Measurements from ENCODE around the gene OAS1. TPM values are rescaled to one million over a fixed set of nuclear protein-coding genes. Genes with fewer than 3 reads are reported as not detected.

Gene OAS1
- total and polyA plus RNA-seq, 2 donors (not counting 3 experiments of a cell fraction or from before 2014, with no cell fraction given) = 5.7 to 6.4 TPM

GRCh38 chr12:112869091-112869490 lies 37.7 kb upstream of the OAS1 start:
- Histone ChIP-seq H3K4me2 (ENCODE audit: insufficient read depth, low read length) (no peak overlapping the region), H3K4me1 (ENCODE audit: control insufficient read depth, extremely low read depth, insufficient read depth, low read length) (no peaks in the 10 kb centered on the region), H4K20me1 (replicated peaks; ENCODE audit: control insufficient read depth, extremely low read depth, insufficient read depth, low read length) (no peaks in the 10 kb centered on the region), H3K36me3 (ENCODE audit: control insufficient read depth in 2 of 2, extremely low read depth in 1 of 2, insufficient read depth in 2 of 2, low read length in 2 of 2) (no peaks in the 10 kb centered on the region), H3K9me1 (replicated peaks; ENCODE audit: control insufficient read depth, extremely low read depth, insufficient read depth, low read length) (no peaks in the 10 kb centered on the region), H3K9ac (replicated peaks; ENCODE audit: extremely low read depth, insufficient read depth, low read length) (no peak overlapping the region), H3K27me3 (ENCODE audit: control insufficient read depth in 2 of 2, insufficient read depth in 2 of 2, low read length in 2 of 2) (peaks cover 2 to 5% of the 10 kb centered on the region in 2 experiments), H3K9me3 (replicated peaks; ENCODE audit: control insufficient read depth, insufficient read depth, low read length) (no peaks in the 10 kb centered on the region), H2AFZ (ENCODE audit: low read depth, low read length) (no peak overlapping the region), H3K27ac (ENCODE audit: insufficient read depth, low read depth, low read length) (no peak overlapping the region), H3K79me2 (ENCODE audit: control insufficient read depth, insufficient read depth, low read length) (no peaks in the 10 kb centered on the region), H3K4me3 (replicated peaks in 1 of 3; ENCODE audit: insufficient read depth in 1 of 3, low read depth in 1 of 3, low read length in 3 of 3) (no peak overlapping the region)
- dilution Hi-C loops (cut with MboI; ENCODE audit: extremely low pct_ligation_motif_present, low sequenced_read_pairs) (no loop called here), intact Hi-C loops (cut with micrococcal nuclease) (no loop called here)
- DNase-seq (ENCODE audit: low read depth, low spot score) (no peak), FAIRE-seq (no peak)
- ChIA-PET CTCF (no interaction called here), POLR2A (no interaction called here)
- BruUV-seq (replicated peaks) = no TSS peak
- TF ChIP-seq GATA2 (IDR thresholded peaks at IDR 0.05; ENCODE audit: insufficient read depth, insufficient read length, low read depth, low read length) (no peak), JUN (IDR thresholded peaks at IDR 0.05; ENCODE audit: borderline replicate concordance, insufficient read depth, insufficient read length, low read depth) (no peak), MAX (IDR thresholded peaks at IDR 0.05; ENCODE audit: insufficient read depth, insufficient read length) (no peak), FOS (IDR thresholded peaks at IDR 0.05; ENCODE audit: borderline replicate concordance, insufficient read depth, low read length) (no peak), POLR2AphosphoS5 (IDR thresholded peaks at IDR 0.05; ENCODE audit: insufficient read depth, low read depth, low read length) (no peak), MYC (IDR thresholded peaks at IDR 0.05; ENCODE audit: low read depth, low read length) (no peak)

GRCh38 chr12:112869778-112870177 lies 37.0 kb upstream of the OAS1 start:
- Histone ChIP-seq H3K79me2 (ENCODE audit: control insufficient read depth, insufficient read depth, low read length) (no peaks in the 10 kb centered on the region), H3K27ac (ENCODE audit: insufficient read depth, low read depth, low read length) (no peak overlapping the region), H2AFZ (ENCODE audit: low read depth, low read length) (no peak overlapping the region), H3K4me2 (ENCODE audit: insufficient read depth, low read length) (no peak overlapping the region), H3K4me1 (ENCODE audit: control insufficient read depth, extremely low read depth, insufficient read depth, low read length) (no peaks in the 10 kb centered on the region), H3K4me3 (replicated peaks in 1 of 3; ENCODE audit: insufficient read depth in 1 of 3, low read depth in 1 of 3, low read length in 3 of 3) (no peak overlapping the region), H3K9ac (replicated peaks; ENCODE audit: extremely low read depth, insufficient read depth, low read length) (no peak overlapping the region), H3K27me3 (ENCODE audit: control insufficient read depth in 2 of 2, insufficient read depth in 2 of 2, low read length in 2 of 2) (peaks cover 2 to 5% of the 10 kb centered on the region in 2 experiments), H4K20me1 (replicated peaks; ENCODE audit: control insufficient read depth, extremely low read depth, insufficient read depth, low read length) (no peaks in the 10 kb centered on the region), H3K9me3 (replicated peaks; ENCODE audit: control insufficient read depth, insufficient read depth, low read length) (no peaks in the 10 kb centered on the region), H3K36me3 (ENCODE audit: control insufficient read depth in 2 of 2, extremely low read depth in 1 of 2, insufficient read depth in 2 of 2, low read length in 2 of 2) (no peaks in the 10 kb centered on the region), H3K9me1 (replicated peaks; ENCODE audit: control insufficient read depth, extremely low read depth, insufficient read depth, low read length) (no peaks in the 10 kb centered on the region)
- intact Hi-C loops (cut with micrococcal nuclease) (no loop called here), dilution Hi-C loops (cut with MboI; ENCODE audit: extremely low pct_ligation_motif_present, low sequenced_read_pairs) (no loop called here)
- ChIA-PET CTCF (no interaction called here), POLR2A (no interaction called here)
- FAIRE-seq (no peak), DNase-seq (ENCODE audit: low read depth, low spot score) (no peak)
- TF ChIP-seq JUN (IDR thresholded peaks at IDR 0.05; ENCODE audit: borderline replicate concordance, insufficient read depth, insufficient read length, low read depth) (no peak), CTCF (IDR thresholded peaks at IDR 0.05; ENCODE audit: extremely low read depth in 1 of 2, insufficient read depth in 1 of 2, low read depth in 1 of 2, low read length in 2 of 2) (no peak), MAX (IDR thresholded peaks at IDR 0.05; ENCODE audit: insufficient read depth, insufficient read length) (no peak), GATA2 (IDR thresholded peaks at IDR 0.05; ENCODE audit: insufficient read depth, insufficient read length, low read depth, low read length) (no peak), POLR2AphosphoS5 (IDR thresholded peaks at IDR 0.05; ENCODE audit: insufficient read depth, low read depth, low read length) (no peak), MYC (IDR thresholded peaks at IDR 0.05; ENCODE audit: low read depth, low read length) (no peak), FOS (IDR thresholded peaks at IDR 0.05; ENCODE audit: borderline replicate concordance, insufficient read depth, low read length) (no peak), EZH2 (IDR thresholded peaks at IDR 0.05; ENCODE audit: borderline replicate concordance, low read depth, low read length, severe bottlenecking) (no peak), POLR2A (IDR thresholded peaks at IDR 0.05; ENCODE audit: low read depth, low read length) (no peak)
- no TSS peak for BruUV-seq (replicated peaks)

Measured in endothelial cell of umbilical vein (primary cell).